Measurements from ENCODE around the gene ASTN2. TPM values are rescaled to one million over a fixed set of nuclear protein-coding genes. Genes with fewer than 3 reads are reported as not detected.

Gene ASTN2
- polyA plus RNA-seq, 1 donor from 2014 or later, result 6.8 TPM

GRCh38 chr9:116737152-116737546 is 677.7 kb downstream of the ASTN2 start:
- H4K20me1 ChIP-seq (ENCODE audit: insufficient read depth), result no peaks in the 10 kb centered on the region
- H3K9me2 ChIP-seq (ENCODE audit: insufficient read depth, low read length), result no peaks in the 10 kb centered on the region
- H3F3A ChIP-seq (ENCODE audit: insufficient read depth, low read length, poor library complexity, severe bottlenecking), result no peaks in the 10 kb centered on the region
- H3K27me3 ChIP-seq (ENCODE audit: insufficient read depth, low read depth, low read length), result no peaks in the 10 kb centered on the region
- no peaks in the 10 kb centered on the region for H3K9me3 ChIP-seq (ENCODE audit: low read length)
- H3K36me3 ChIP-seq (ENCODE audit: insufficient read depth, low read length), result no peaks in the 10 kb centered on the region
- no peak overlapping the region for H3K27ac ChIP-seq (ENCODE audit: low read length)
- H3K4me2 ChIP-seq (ENCODE audit: low read length), result no peak overlapping the region
- H3K9ac ChIP-seq (ENCODE audit: low read length), result no peak overlapping the region
- TF ChIP-seq TAF1 (IDR thresholded peaks at IDR 0.05; ENCODE audit: low read depth) (no peak), RAD21 (conservative IDR thresholded peaks at IDR 0.05) (peak; percentile 84), CTCF (IDR thresholded peaks at IDR 0.05; ENCODE audit: poor library complexity, severe bottlenecking) (peak; percentile 76), EZH2 (IDR thresholded peaks at IDR 0.05; ENCODE audit: borderline replicate concordance, insufficient read depth, low read length, poor library complexity, severe bottlenecking) (no peak), MXI1 (conservative IDR thresholded peaks at IDR 0.05; ENCODE audit: poor library complexity, severe bottlenecking) (no peak), REST (IDR thresholded peaks at IDR 0.05; ENCODE audit: borderline replicate concordance) (no peak), EP300 (conservative IDR thresholded peaks at IDR 0.05; ENCODE audit: poor library complexity, severe bottlenecking) (no peak), SMC3 (conservative IDR thresholded peaks at IDR 0.05; ENCODE audit: poor library complexity) (peak; percentile 80), POLR2AphosphoS5 (IDR thresholded peaks at IDR 0.05) (no peak)
- H3K79me2 ChIP-seq (replicated peaks; ENCODE audit: insufficient read depth, low read length), result no peaks in the 10 kb centered on the region
- no peak overlapping the region for H2AFZ ChIP-seq (ENCODE audit: low read depth, low read length)
- no peak overlapping the region for H3K4me3 ChIP-seq (ENCODE audit: low read length)

DNA sequence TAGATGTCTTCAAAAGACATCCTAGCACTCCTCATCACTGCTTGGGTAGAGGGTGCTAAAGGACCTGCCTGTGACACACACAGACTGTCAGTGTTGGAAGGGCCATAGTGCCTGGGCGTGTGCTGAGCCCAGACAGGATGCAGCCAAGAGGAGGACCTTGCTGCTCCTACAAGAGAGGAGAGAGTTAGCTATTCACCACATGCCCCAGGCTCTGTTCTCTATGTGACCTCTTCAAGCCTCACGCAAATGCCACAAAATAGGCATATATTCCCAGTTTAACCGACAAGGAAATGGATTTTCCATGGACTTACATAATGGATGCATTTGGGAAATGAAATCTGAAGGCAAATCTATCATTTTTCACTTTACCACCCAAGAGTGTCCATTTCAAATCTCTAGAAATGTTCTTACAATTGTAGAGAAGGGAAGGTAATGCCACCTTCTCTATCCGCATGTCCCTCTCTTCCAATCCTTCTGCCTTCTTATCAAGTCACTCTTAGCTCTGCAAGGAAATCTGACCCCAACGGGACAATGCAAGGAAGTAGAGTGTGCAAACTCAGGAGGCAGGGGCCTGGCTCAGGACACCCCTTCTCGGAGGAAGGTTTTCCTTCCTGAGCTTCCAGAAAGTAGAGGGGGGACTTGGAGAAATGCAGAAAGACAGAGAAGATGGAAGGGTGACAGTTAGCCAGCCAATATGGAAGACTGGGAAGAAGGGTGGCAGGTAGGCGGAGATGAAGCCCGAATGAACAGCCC is 678.3 kb downstream of the ASTN2 start:
- H3K36me3 ChIP-seq (ENCODE audit: insufficient read depth, low read length), result no peaks in the 10 kb centered on the region
- H3K4me2 ChIP-seq (ENCODE audit: low read length), result no peak overlapping the region
- no peaks in the 10 kb centered on the region for H3F3A ChIP-seq (ENCODE audit: insufficient read depth, low read length, poor library complexity, severe bottlenecking)
- H3K4me3 ChIP-seq (ENCODE audit: low read length), result no peak overlapping the region
- no peaks in the 10 kb centered on the region for H3K9me3 ChIP-seq (ENCODE audit: low read length)
- TF ChIP-seq CTCF (IDR thresholded peaks at IDR 0.05; ENCODE audit: poor library complexity, severe bottlenecking), result no peak
- no peak for TF ChIP-seq POLR2AphosphoS5 (IDR thresholded peaks at IDR 0.05)
- no peak for TF ChIP-seq REST (IDR thresholded peaks at IDR 0.05; ENCODE audit: borderline replicate concordance)
- no peak for TF ChIP-seq RAD21 (conservative IDR thresholded peaks at IDR 0.05)
- TF ChIP-seq TAF1 (IDR thresholded peaks at IDR 0.05; ENCODE audit: low read depth), result no peak
- TF ChIP-seq MXI1 (conservative IDR thresholded peaks at IDR 0.05; ENCODE audit: poor library complexity, severe bottlenecking), result no peak
- TF ChIP-seq EZH2 (IDR thresholded peaks at IDR 0.05; ENCODE audit: borderline replicate concordance, insufficient read depth, low read length, poor library complexity, severe bottlenecking), result no peak
- H3K79me2 ChIP-seq (replicated peaks; ENCODE audit: insufficient read depth, low read length), result no peaks in the 10 kb centered on the region
- H3K27me3 ChIP-seq (ENCODE audit: insufficient read depth, low read depth, low read length), result no peaks in the 10 kb centered on the region
- no peak overlapping the region for H3K9ac ChIP-seq (ENCODE audit: low read length)
- H3K27ac ChIP-seq (ENCODE audit: low read length), result no peak overlapping the region
- no peaks in the 10 kb centered on the region for H4K20me1 ChIP-seq (ENCODE audit: insufficient read depth)
- H2AFZ ChIP-seq (ENCODE audit: low read depth, low read length), result no peak overlapping the region
- no peaks in the 10 kb centered on the region for H3K9me2 ChIP-seq (ENCODE audit: insufficient read depth, low read length)
